Neural cell (in vitro differentiated cells): ENCODE data around the gene NCAPD2. TPM values are rescaled to one million over a fixed set of nuclear protein-coding genes. Genes with fewer than 3 reads are reported as not detected.

Experiments used
- H2AFZ ChIP-seq: fragments of 200-600, 300-800 bp; sonication (generic), shearing (Covaris generic); 2 replicates; pipeline ENCODE4 v1.6.0; 2014; ENCODE audit warnings: low read depth, mild to moderate bottlenecking, antibody characterized with exemption, low read length, moderate library complexity
- H3F3A ChIP-seq: fragments of 200-600 bp; shearing (Covaris generic); 2 replicates; pipeline ENCODE4 v1.6.1; 2016; ENCODE audit warnings: mild to moderate bottlenecking, moderate library complexity, mixed read lengths, antibody characterized with exemption, low read length; ENCODE audit not compliant: insufficient read depth, poor library complexity, severe bottlenecking
- H3K27ac ChIP-seq: fragments of 200-600, 300-800 bp; sonication (generic), shearing (Covaris generic); 2 replicates; pipeline ENCODE4 v1.5.1; 2014; ENCODE audit warnings: mild to moderate bottlenecking, low read length, moderate library complexity
- H3K27me3 ChIP-seq: fragments of 300-800, 200-600 bp; sonication (generic), shearing (Covaris generic); 2 replicates; pipeline ENCODE4 v1.6.0; 2014; ENCODE audit warnings: mild to moderate bottlenecking, low read depth, low read length, moderate library complexity; ENCODE audit not compliant: insufficient read depth
- H3K36me3 ChIP-seq: fragments of 300-800, 200-600 bp; sonication (generic), shearing (Covaris generic); 2 replicates; pipeline ENCODE4 v1.5.1; 2014; ENCODE audit warnings: mild to moderate bottlenecking, antibody characterized with exemption, low read length, moderate library complexity; ENCODE audit not compliant: insufficient read depth
- H3K4me2 ChIP-seq: fragments of 300-800, 200-600 bp; sonication (generic), shearing (Covaris generic); 2 replicates; pipeline ENCODE4 v1.6.0; 2014; ENCODE audit warnings: mild to moderate bottlenecking, low read length
- H3K4me3 ChIP-seq: fragments of 300-800, 200-600 bp; sonication (generic), shearing (Covaris generic); 2 replicates; pipeline ENCODE4 v1.5.1; 2014; ENCODE audit warnings: mild to moderate bottlenecking, low read length, moderate library complexity
- H3K79me2 ChIP-seq: fragments of 200-600 bp; shearing (Covaris generic); replicated peaks from 2 replicates; pipeline ENCODE4 v1.6.0; 2014; ENCODE audit warnings: mild to moderate bottlenecking, low read length, moderate library complexity; ENCODE audit not compliant: insufficient read depth
- H3K9ac ChIP-seq: fragments of 300-800, 200-600 bp; sonication (generic), shearing (Covaris generic); 2 replicates; pipeline ENCODE4 v1.6.1; 2016; ENCODE audit warnings: mild to moderate bottlenecking, low read length, mixed read lengths
- H3K9me2 ChIP-seq: fragments of 200-600 bp; shearing (Covaris generic); 2 replicates; pipeline ENCODE4 v1.6.1; 2016; ENCODE audit warnings: mild to moderate bottlenecking, low read length, mixed read lengths; ENCODE audit not compliant: insufficient read depth
- H3K9me3 ChIP-seq: fragments of 200-600, 300-800 bp; sonication (generic), shearing (Covaris generic); 2 replicates; pipeline ENCODE4 v1.6.1; 2016; ENCODE audit warnings: mild to moderate bottlenecking, mixed run types, low read length, moderate library complexity, mixed read lengths
- H4K20me1 ChIP-seq: fragments of 200-600 bp; shearing (Covaris generic); 2 replicates; pipeline ENCODE4 v1.6.1; 2016; ENCODE audit warnings: mild to moderate bottlenecking, mixed run types; ENCODE audit not compliant: insufficient read depth
- CTCF ChIP-seq: fragments of 450-650 bp; IDR thresholded peaks from 2 replicates; pipeline ENCODE4 v1.5.1; 2014; ENCODE audit warnings: antibody characterized with exemption, mild to moderate bottlenecking, moderate library complexity; ENCODE audit not compliant: poor library complexity, severe bottlenecking
- EP300 ChIP-seq: fragments of 450-650 bp; conservative IDR thresholded peaks from 2 replicates; pipeline ENCODE4 v1.6.1; 2014; ENCODE audit warnings: antibody characterized with exemption, mild to moderate bottlenecking, moderate library complexity; ENCODE audit not compliant: poor library complexity, severe bottlenecking
- EZH2 ChIP-seq: fragments of 200-600, 300-800 bp; shearing (Covaris generic), sonication (generic); IDR thresholded peaks from 2 replicates; pipeline ENCODE4 v1.6.1; 2014; ENCODE audit warnings: antibody characterized with exemption, low read length, borderline replicate concordance, mild to moderate bottlenecking; ENCODE audit not compliant: insufficient read depth, poor library complexity, severe bottlenecking
- MXI1 ChIP-seq: fragments of 450-650 bp; conservative IDR thresholded peaks from 2 replicates; pipeline ENCODE4 v1.6.1; 2014; ENCODE audit warnings: antibody characterized with exemption, mild to moderate bottlenecking; ENCODE audit not compliant: poor library complexity, severe bottlenecking
- POLR2AphosphoS5 ChIP-seq: IDR thresholded peaks from 2 replicates; pipeline ENCODE4 v1.6.1; 2012
- RAD21 ChIP-seq: fragments of 450-650 bp; conservative IDR thresholded peaks from 2 replicates; pipeline ENCODE4 v1.6.1; 2014; ENCODE audit warnings: antibody characterized with exemption, mild to moderate bottlenecking, moderate library complexity
- REST ChIP-seq: IDR thresholded peaks from 2 replicates; pipeline ENCODE4 v1.6.1; 2012; ENCODE audit warnings: borderline replicate concordance
- SMC3 ChIP-seq: fragments of 450-650 bp; conservative IDR thresholded peaks from 2 replicates; pipeline ENCODE4 v1.6.1; 2014; ENCODE audit warnings: antibody characterized with exemption, mild to moderate bottlenecking, moderate library complexity; ENCODE audit not compliant: poor library complexity
- TAF1 ChIP-seq: IDR thresholded peaks from 2 replicates; pipeline ENCODE4 v1.6.1; 2012; ENCODE audit warnings: low read depth
- polyA plus RNA-seq: library from polyadenylated mRNA; depleted of rRNA; stranded (reverse); fragments of >200 nt; gene quantifications from 2 replicates; pipeline ENCODE4 v1.2.3, GENCODE V29; 2014

The NCAPD2 gene
- polyA plus RNA-seq, 1 donor from 2014 or later: 4.5 TPM

- TF ChIP-seq CTCF: no peak
- no peak for TF ChIP-seq MXI1
- TF ChIP-seq SMC3: no peak
- TF ChIP-seq REST: no peak
- TF ChIP-seq EZH2: no peak
- TF ChIP-seq RAD21: no peak
- TF ChIP-seq EP300: no peak
- no peak for TF ChIP-seq TAF1
- TF ChIP-seq POLR2AphosphoS5: no peak
- no peak overlapping the region for H2AFZ ChIP-seq
- no peak overlapping the region for H3K27ac ChIP-seq
- no peaks in the 10 kb centered on the region for H4K20me1 ChIP-seq
- H3K4me2 ChIP-seq: no peak overlapping the region
- H3K27me3 ChIP-seq: no peaks in the 10 kb centered on the region
- H3K9me3 ChIP-seq: no peaks in the 10 kb centered on the region
- H3K9ac ChIP-seq: no peak overlapping the region
- no peaks in the 10 kb centered on the region for H3K36me3 ChIP-seq
- no peak overlapping the region for H3K4me3 ChIP-seq
- no peaks in the 10 kb centered on the region for H3K79me2 ChIP-seq
- H3F3A ChIP-seq: no peaks in the 10 kb centered on the region
- H3K9me2 ChIP-seq: no peaks in the 10 kb centered on the region
Observed at GRCh38 chr12:6457220-6457945, 36.5 kb upstream of the NCAPD2 start.

- H3F3A ChIP-seq: no peaks in the 10 kb centered on the region
- no peaks in the 10 kb centered on the region for H3K9me2 ChIP-seq
- H4K20me1 ChIP-seq: no peaks in the 10 kb centered on the region
- no peak overlapping the region for H3K9ac ChIP-seq
- no peak overlapping the region for H3K4me2 ChIP-seq
- no peaks in the 10 kb centered on the region for H3K79me2 ChIP-seq
- H3K4me3 ChIP-seq: no peak overlapping the region
- H3K27me3 ChIP-seq: no peaks in the 10 kb centered on the region
- no peak overlapping the region for H2AFZ ChIP-seq
- no peaks in the 10 kb centered on the region for H3K36me3 ChIP-seq
- no peaks in the 10 kb centered on the region for H3K9me3 ChIP-seq
- TF ChIP-seq SMC3 (no peak), EZH2 (no peak), EP300 (no peak), CTCF (no peak), TAF1 (no peak), POLR2AphosphoS5 (no peak), RAD21 (no peak), MXI1 (no peak), REST (no peak)
- H3K27ac ChIP-seq: no peak overlapping the region
Observed at GRCh38 chr12:6458281-6459003, 35.5 kb upstream of the NCAPD2 start.
